ENCODE measurements around the gene OR10H4.
"Not testable (repeated sequence)": the region's sequence is repeated elsewhere in the genome, so short reads cannot be mapped to it uniquely, and the experiment has no call there.

DNA sequence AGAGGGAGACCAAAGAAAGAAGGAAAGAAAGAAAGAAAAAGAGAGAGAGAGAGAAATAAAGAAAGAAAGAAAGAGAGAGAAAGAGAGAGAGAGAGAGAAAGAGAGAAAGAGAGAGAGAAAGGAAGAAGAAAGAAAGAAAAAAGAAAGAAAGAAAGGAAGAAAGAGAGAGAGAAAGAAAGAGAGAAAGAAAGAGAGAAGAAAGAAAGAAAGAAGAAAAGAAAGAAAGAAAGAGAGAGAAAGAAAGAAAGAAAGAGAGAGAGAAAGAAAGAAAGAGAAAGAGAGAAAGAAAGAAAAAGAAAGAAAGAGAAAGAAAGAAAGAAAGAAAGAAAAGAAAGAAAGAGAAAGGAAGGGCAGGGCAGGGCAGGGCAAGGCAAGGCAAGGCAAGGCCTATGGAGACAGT lies 23.2 kb downstream of the OR10H4 start:
- TF ChIP-seq, protein P1, sequence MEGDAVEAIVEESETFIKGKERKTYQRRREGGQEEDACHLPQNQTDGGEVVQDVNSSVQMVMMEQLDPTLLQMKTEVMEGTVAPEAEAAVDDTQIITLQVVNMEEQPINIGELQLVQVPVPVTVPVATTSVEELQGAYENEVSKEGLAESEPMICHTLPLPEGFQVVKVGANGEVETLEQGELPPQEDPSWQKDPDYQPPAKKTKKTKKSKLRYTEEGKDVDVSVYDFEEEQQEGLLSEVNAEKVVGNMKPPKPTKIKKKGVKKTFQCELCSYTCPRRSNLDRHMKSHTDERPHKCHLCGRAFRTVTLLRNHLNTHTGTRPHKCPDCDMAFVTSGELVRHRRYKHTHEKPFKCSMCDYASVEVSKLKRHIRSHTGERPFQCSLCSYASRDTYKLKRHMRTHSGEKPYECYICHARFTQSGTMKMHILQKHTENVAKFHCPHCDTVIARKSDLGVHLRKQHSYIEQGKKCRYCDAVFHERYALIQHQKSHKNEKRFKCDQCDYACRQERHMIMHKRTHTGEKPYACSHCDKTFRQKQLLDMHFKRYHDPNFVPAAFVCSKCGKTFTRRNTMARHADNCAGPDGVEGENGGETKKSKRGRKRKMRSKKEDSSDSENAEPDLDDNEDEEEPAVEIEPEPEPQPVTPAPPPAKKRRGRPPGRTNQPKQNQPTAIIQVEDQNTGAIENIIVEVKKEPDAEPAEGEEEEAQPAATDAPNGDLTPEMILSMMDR (IDR thresholded peaks at IDR 0.05; ENCODE audit: borderline replicate concordance, extremely low read depth, low read length, poor library complexity, severe bottlenecking), result not testable (repeated sequence)
- TF ChIP-seq EZH2 (IDR thresholded peaks at IDR 0.05; ENCODE audit: borderline replicate concordance, low read depth, low read length, severe bottlenecking), result not testable (repeated sequence)

Measured in DND-41 (cell line).